CD14-positive monocyte (primary cell): ENCODE data around the gene TDRKH. TPM values are rescaled to one million over a fixed set of nuclear protein-coding genes. Genes with fewer than 3 reads are reported as not detected.

Source experiments
- DNase-seq, 3 donors: peaks; one replicate each; pipeline ENCODE4 v3.0.0-alpha.2; 2011 to 2022
- H2AFZ ChIP-seq: 2 replicates; pipeline ENCODE4 v1.6.0; 2012; ENCODE audit warnings: mild to moderate bottlenecking, low read depth, low read length, inconsistent platforms; ENCODE audit not compliant: insufficient read depth, poor library complexity, severe bottlenecking
- H3K27ac ChIP-seq, 2 donors: 1 replicate in 1 of 2; 2 replicates in 1 of 2; pipeline ENCODE4 v1.5.1; 2012 to 2013; ENCODE audit warnings: low read length in 2 of 2, control low read depth in 1 of 2, inconsistent platforms in 1 of 2, low read depth in 1 of 2, mild to moderate bottlenecking in 1 of 2
- H3K27me3 ChIP-seq, 2 donors: one replicate each; pipeline versions ENCODE4 v1.6.0 to v1.6.1; 2011 to 2013; ENCODE audit warnings: low read length in 2 of 2; ENCODE audit not compliant: control insufficient read depth in 2 of 2, insufficient read depth in 2 of 2
- H3K36me3 ChIP-seq, 2 donors: replicated peaks in 1 of 2; 1 replicate in 1 of 2; 2 replicates in 1 of 2; pipeline versions ENCODE4 v1.5.1 to v1.6.1; 2012 to 2013; ENCODE audit warnings: low read length in 2 of 2, control low read depth in 1 of 2, inconsistent platforms in 1 of 2, mild to moderate bottlenecking in 1 of 2; ENCODE audit not compliant: insufficient read depth in 2 of 2, control insufficient read depth in 1 of 2
- H3K4me1 ChIP-seq, 2 donors: 1 replicate in 1 of 2; 2 replicates in 1 of 2; pipeline versions ENCODE4 v1.5.1 to v1.6.1; 2012 to 2013; ENCODE audit warnings: low read length in 2 of 2, control low read depth in 1 of 2, inconsistent platforms in 1 of 2, mild to moderate bottlenecking in 1 of 2, moderate library complexity in 1 of 2; ENCODE audit not compliant: insufficient read depth in 2 of 2, control insufficient read depth in 1 of 2
- H3K4me2 ChIP-seq: replicated peaks from 2 replicates; pipeline ENCODE3; 2012; ENCODE audit warnings: low read length, moderate library complexity, mild to moderate bottlenecking; ENCODE audit not compliant: poor library complexity, severe bottlenecking; ENCODE audit errors: extremely low read depth
- H3K4me3 ChIP-seq, 3 experiments: fragments of 200-600 bp in 1 of 3; sonication (generic) in 1 of 3; replicated peaks in 1 of 3; 1 replicate in 2 of 3; 2 replicates in 1 of 3; pipeline ENCODE4 v1.5.1; 2011 to 2013; ENCODE audit warnings: low read length in 3 of 3, mild to moderate bottlenecking in 3 of 3, control low read depth in 2 of 3, low read depth in 2 of 3, inconsistent platforms in 1 of 3, moderate library complexity in 1 of 3
- H3K79me2 ChIP-seq: 2 replicates; pipeline ENCODE4 v1.6.0; 2012; ENCODE audit warnings: mild to moderate bottlenecking, control low read depth, inconsistent platforms, low read length, moderate library complexity; ENCODE audit not compliant: insufficient read depth
- H3K9ac ChIP-seq: 2 replicates; pipeline ENCODE4 v1.6.0; 2017; ENCODE audit warnings: low read length, mild to moderate bottlenecking; ENCODE audit not compliant: insufficient read depth, poor library complexity, severe bottlenecking
- H3K9me3 ChIP-seq, 2 donors: replicated peaks in 1 of 2; 1 replicate in 1 of 2; 2 replicates in 1 of 2; pipeline versions ENCODE4 v1.5.1 to v1.6.1; 2012 to 2013; ENCODE audit warnings: low read length in 2 of 2, control low read depth in 1 of 2; ENCODE audit not compliant: control insufficient read depth in 1 of 2, insufficient read depth in 1 of 2
- H4K20me1 ChIP-seq: 2 replicates; pipeline ENCODE4 v1.6.0; 2012; ENCODE audit warnings: mild to moderate bottlenecking, low read length, control low read depth, moderate library complexity; ENCODE audit not compliant: insufficient read depth
- H3K27ac Mint-ChIP-seq, 7 donors: one replicate each; pipeline ENCODE4 v1.8.0; 2020; ENCODE audit warnings: mild to moderate bottlenecking in 7 of 7, mixed read lengths in 7 of 7, moderate library complexity in 6 of 7, inconsistent platforms in 2 of 7
- H3K27me3 Mint-ChIP-seq, 3 donors: one replicate each; pipeline ENCODE4 v1.8.0; 2021 to 2022; ENCODE audit warnings: low read depth in 3 of 3, mild to moderate bottlenecking in 3 of 3, mixed read lengths in 3 of 3, moderate library complexity in 3 of 3, inconsistent platforms in 1 of 3
- H3K36me3 Mint-ChIP-seq, 2 donors: one replicate each; pipeline ENCODE4 v1.8.0; 2020; ENCODE audit warnings: mixed read lengths in 2 of 2, inconsistent platforms in 1 of 2, mild to moderate bottlenecking in 1 of 2
- H3K4me1 Mint-ChIP-seq: one replicate; pipeline ENCODE4 v1.8.0; 2020; ENCODE audit warnings: mild to moderate bottlenecking, mixed read lengths
- H3K4me3 Mint-ChIP-seq, 2 donors: one replicate each; pipeline ENCODE4 v1.8.0; 2020; ENCODE audit warnings: mild to moderate bottlenecking in 2 of 2, mixed read lengths in 2 of 2, moderate library complexity in 1 of 2
- H3K9me3 Mint-ChIP-seq, 7 donors: one replicate each; pipeline ENCODE4 v1.8.0; 2020 to 2022; ENCODE audit warnings: mixed read lengths in 7 of 7, mild to moderate bottlenecking in 6 of 7, moderate library complexity in 6 of 7, inconsistent platforms in 2 of 7
- WGBS: methylation state at CpG from one replicate; pipeline ENCODE4 v1.1.5; 2013; ENCODE audit warnings: missing lambda C conversion rate; ENCODE audit not compliant: insufficient coverage; 5-methylcytosine and 5-hydroxymethylcytosine counted together
- intact Hi-C, 2 donors: fragments of 100-400 bp; cut with micrococcal nuclease; formaldehyde crosslinking; loops; one replicate each; pipeline versions ENCODE4 v1.15.0 to v1.15.1; 2023
- polyA plus RNA-seq, 3 donors: library from polyadenylated mRNA; depleted of rRNA in 1 of 3; unstranded in 2 of 3; stranded (reverse) in 1 of 3; fragments of 300-500 nt in 2 of 3; fragments of >200 nt in 1 of 3; fragmentation: Illumina TruSeq in 2 of 3; gene quantifications; 1 replicate in 2 of 3; 2 replicates in 1 of 3; pipeline ENCODE4 v1.2.3, GENCODE V29; 2012 to 2021
- TF ChIP-seq, protein P1 (sequence below): fragments of 200-600 bp; IDR thresholded peaks from one replicate; pipeline ENCODE4 v1.8.0; 2022; ENCODE audit warnings: antibody characterized with exemption, mild to moderate bottlenecking

Gene TDRKH
- polyA plus RNA-seq, 3 donors: 0.72 to 1.6 (median 1.1) TPM

DNA sequence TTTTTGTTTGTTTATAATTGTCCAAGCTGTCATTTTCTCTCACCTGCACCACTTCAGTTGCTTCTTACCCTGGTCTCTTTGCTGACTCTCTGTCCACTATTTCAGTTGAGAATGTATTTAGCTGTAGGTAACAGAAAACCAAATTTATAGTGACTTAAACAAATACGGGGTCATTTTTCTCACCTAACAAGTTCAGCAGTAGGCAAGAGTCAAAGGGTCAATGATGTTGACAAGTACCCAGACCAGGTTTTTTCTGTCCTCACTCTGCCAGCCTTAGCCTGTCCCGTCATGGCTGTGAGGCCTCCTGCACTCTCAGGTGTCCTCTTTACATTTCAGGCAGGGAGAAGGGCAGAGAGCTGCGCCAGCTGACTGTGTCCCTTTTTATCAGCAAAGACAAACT is 57.2 kb downstream of the TDRKH start:
- Mint-ChIP-seq H3K27ac (no peak overlapping the region), H3K4me1 (peaks cover 5% of the 10 kb centered on the region), H3K4me3 (no peak overlapping the region), H3K9me3 (peaks cover 8 to 19% (median 17%) of the 10 kb centered on the region in 7 donors), H3K36me3 (peaks cover 0 to 5% of the 10 kb centered on the region in 2 donors), H3K27me3 (peaks cover 5 to 21% (median 18%) of the 10 kb centered on the region in 3 donors)
- no peaks in the 10 kb centered on the region for H3K4me1 ChIP-seq
- H3K9ac ChIP-seq: no peak overlapping the region
- no peaks in the 10 kb centered on the region for H3K27me3 ChIP-seq
- no peaks in the 10 kb centered on the region for H3K79me2 ChIP-seq
- 89% methylated on average over 1 of the region's 3 CpGs for WGBS
- no peaks in the 10 kb centered on the region for H4K20me1 ChIP-seq
- intact Hi-C loops: no loop called here
- H3K27ac ChIP-seq: no peak overlapping the region
- H3K4me3 ChIP-seq: no peak overlapping the region
- TF ChIP-seq, protein P1, sequence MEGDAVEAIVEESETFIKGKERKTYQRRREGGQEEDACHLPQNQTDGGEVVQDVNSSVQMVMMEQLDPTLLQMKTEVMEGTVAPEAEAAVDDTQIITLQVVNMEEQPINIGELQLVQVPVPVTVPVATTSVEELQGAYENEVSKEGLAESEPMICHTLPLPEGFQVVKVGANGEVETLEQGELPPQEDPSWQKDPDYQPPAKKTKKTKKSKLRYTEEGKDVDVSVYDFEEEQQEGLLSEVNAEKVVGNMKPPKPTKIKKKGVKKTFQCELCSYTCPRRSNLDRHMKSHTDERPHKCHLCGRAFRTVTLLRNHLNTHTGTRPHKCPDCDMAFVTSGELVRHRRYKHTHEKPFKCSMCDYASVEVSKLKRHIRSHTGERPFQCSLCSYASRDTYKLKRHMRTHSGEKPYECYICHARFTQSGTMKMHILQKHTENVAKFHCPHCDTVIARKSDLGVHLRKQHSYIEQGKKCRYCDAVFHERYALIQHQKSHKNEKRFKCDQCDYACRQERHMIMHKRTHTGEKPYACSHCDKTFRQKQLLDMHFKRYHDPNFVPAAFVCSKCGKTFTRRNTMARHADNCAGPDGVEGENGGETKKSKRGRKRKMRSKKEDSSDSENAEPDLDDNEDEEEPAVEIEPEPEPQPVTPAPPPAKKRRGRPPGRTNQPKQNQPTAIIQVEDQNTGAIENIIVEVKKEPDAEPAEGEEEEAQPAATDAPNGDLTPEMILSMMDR: no peak
- H3K36me3 ChIP-seq: no peaks in the 10 kb centered on the region
- H3K9me3 ChIP-seq: peaks cover 9 to 14% of the 10 kb centered on the region in 2 donors
- no peak overlapping the region for H3K4me2 ChIP-seq
- no peak for DNase-seq
- no peak overlapping the region for H2AFZ ChIP-seq

DNA sequence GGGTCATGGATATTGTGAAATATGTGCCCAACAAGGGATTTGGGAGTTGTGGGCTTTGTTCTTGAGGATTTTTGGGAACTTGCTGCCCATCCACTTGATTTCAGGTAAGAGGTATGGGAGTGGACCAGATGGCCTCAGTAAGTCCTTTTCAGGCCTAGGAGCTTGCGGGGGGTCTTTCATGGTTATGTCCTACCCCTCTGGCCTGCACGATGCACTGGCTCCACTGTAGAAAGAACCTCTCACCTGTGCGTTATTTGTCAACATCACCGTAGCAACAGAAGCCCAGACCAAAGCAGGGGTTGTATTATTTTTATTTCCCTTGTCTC is 60.4 kb downstream of the TDRKH start:
- intact Hi-C loops: no loop called here
- Histone ChIP-seq H3K79me2 (no peaks in the 10 kb centered on the region), H3K4me2 (no peak overlapping the region), H3K36me3 (no peaks in the 10 kb centered on the region), H3K27ac (no peak overlapping the region), H3K9me3 (no peaks in the 10 kb centered on the region), H3K4me3 (no peak overlapping the region), H3K4me1 (no peaks in the 10 kb centered on the region), H2AFZ (no peak overlapping the region), H3K9ac (no peak overlapping the region), H4K20me1 (no peaks in the 10 kb centered on the region), H3K27me3 (no peaks in the 10 kb centered on the region)
- Mint-ChIP-seq H3K27ac (no peak overlapping the region), H3K27me3 (peaks cover 15 to 27% (median 26%) of the 10 kb centered on the region in 3 donors), H3K4me1 (peaks cover 1% of the 10 kb centered on the region), H3K36me3 (no peaks in the 10 kb centered on the region), H3K4me3 (no peak overlapping the region), H3K9me3 (no peaks in the 10 kb centered on the region)
- WGBS: no CpG with 5 or more reads among the region's 4 CpGs
- DNase-seq: no peak
- TF ChIP-seq, protein P1: no peak
